H1 (cell line): ENCODE measurements around the gene ST14. TPM values are rescaled to one million over a fixed set of nuclear protein-coding genes. Genes with fewer than 3 reads are reported as not detected.

Source experiments
- ASH2L ChIP-seq: fragments of 200-600, 300-600 bp; sonication (generic); IDR thresholded peaks from one replicate; pipeline ENCODE4 v1.7.1; 2017; ENCODE audit warnings: low read length
- BCL11A ChIP-seq, 2 experiments: IDR thresholded peaks; one replicate each; pipeline ENCODE4 v1.6.1; 2011; ENCODE audit warnings: low read depth in 2 of 2, low read length in 2 of 2, mild to moderate bottlenecking in 2 of 2
- BRCA1 ChIP-seq: IDR thresholded peaks from 2 replicates; pipeline ENCODE4 v1.6.1; 2012; ENCODE audit warnings: low read depth, low read length, improper control_type of control experiment
- EGR1 ChIP-seq: IDR thresholded peaks from 2 replicates; pipeline ENCODE4 v1.6.1; 2011; ENCODE audit warnings: low read depth, low read length, borderline replicate concordance
- RXRA ChIP-seq: IDR thresholded peaks from 2 replicates; pipeline ENCODE4 v1.6.1; 2011; ENCODE audit warnings: low read depth, mild to moderate bottlenecking, low read length, moderate library complexity; ENCODE audit not compliant: insufficient read depth
- SRF ChIP-seq: IDR thresholded peaks from 2 replicates; pipeline ENCODE4 v1.6.1; 2011; ENCODE audit warnings: mild to moderate bottlenecking, low read depth, low read length, moderate library complexity
- polyA plus RNA-seq, 7 experiments: library from polyadenylated mRNA; depleted of rRNA in 3 of 7; stranded (reverse) in 5 of 7; unstranded in 2 of 7; fragments of >200 nt in 5 of 7; fragments of 200-250 nt in 2 of 7; gene quantifications; 1 replicate in 5 of 7; 2 replicates in 1 of 7; 4 replicates in 1 of 7; pipeline versions ENCODE4 v1.2.1 to v1.2.3, GENCODE V29; 2011 to 2013; ENCODE audit warnings: missing spikeins in 2 of 7, mixed read lengths in 2 of 7
- total RNA-seq: library from RNA; stranded (reverse); fragmentation: NEBNext Ultra II Directional; extraction: Animal tissue kit (Norgen Biotek cat#: 25700); gene quantifications from 2 replicates; pipeline ENCODE4 v1.2.1, GENCODE V29; 2021
- TF ChIP-seq, protein P1 (sequence below): fragments of 300-600 bp; sonication (generic); IDR thresholded peaks from 2 replicates; pipeline ENCODE4 v1.7.1; 2012; ENCODE audit warnings: low read length, moderate library complexity, mild to moderate bottlenecking, inconsistent platforms; ENCODE audit not compliant: insufficient replicate concordance
- TF ChIP-seq, protein P2 (sequence below): IDR thresholded peaks from 2 replicates; pipeline ENCODE4 v1.6.1; 2011; ENCODE audit warnings: low read depth, mild to moderate bottlenecking, low read length; ENCODE audit not compliant: insufficient read depth
- TF ChIP-seq, protein P3 (sequence below): IDR thresholded peaks from 2 replicates; pipeline ENCODE4 v1.6.1; 2012; ENCODE audit warnings: inconsistent platforms

The ST14 gene
- total and polyA plus RNA-seq, 2 of the 8 experiments (the other 6 are each of a cell fraction or from before 2014, with no cell fraction given) = 22.4 to 24.9 TPM

DNA sequence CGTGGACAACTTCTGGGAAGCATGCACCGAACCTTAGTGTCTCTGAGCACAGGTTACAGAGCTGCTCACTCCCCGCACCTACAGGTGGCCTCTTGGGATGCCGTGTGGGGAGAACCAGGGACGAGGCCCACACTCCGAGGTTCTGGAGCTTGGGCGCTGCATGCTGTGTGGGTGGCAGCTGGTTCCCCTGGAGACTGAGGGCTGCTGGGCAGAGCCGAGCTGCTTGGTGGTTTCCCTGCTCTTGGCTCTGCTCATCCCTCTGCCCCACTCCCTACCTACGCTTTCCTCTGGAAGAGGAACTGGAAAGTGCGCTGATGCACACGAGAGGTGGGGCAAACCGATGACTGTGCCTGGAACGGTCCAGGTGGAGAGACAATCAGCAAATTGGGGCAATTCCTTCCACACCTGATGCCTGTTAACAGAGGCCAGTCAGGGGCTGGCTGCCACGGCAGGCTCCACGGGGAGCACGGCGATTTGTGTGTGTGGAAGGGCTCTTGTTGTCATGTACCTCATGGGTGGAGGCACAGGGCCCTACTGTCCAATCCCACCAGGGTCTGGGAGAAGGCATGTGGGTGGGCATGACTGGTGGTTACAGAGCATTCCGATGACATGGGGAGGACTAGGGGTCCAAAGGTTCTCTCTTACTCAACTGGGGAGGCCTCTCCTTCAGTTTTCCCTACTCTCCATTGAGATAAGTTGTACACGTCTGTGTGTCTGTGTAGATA lies 60.9 kb downstream of the ST14 start (continued):
- TF ChIP-seq, protein P1, sequence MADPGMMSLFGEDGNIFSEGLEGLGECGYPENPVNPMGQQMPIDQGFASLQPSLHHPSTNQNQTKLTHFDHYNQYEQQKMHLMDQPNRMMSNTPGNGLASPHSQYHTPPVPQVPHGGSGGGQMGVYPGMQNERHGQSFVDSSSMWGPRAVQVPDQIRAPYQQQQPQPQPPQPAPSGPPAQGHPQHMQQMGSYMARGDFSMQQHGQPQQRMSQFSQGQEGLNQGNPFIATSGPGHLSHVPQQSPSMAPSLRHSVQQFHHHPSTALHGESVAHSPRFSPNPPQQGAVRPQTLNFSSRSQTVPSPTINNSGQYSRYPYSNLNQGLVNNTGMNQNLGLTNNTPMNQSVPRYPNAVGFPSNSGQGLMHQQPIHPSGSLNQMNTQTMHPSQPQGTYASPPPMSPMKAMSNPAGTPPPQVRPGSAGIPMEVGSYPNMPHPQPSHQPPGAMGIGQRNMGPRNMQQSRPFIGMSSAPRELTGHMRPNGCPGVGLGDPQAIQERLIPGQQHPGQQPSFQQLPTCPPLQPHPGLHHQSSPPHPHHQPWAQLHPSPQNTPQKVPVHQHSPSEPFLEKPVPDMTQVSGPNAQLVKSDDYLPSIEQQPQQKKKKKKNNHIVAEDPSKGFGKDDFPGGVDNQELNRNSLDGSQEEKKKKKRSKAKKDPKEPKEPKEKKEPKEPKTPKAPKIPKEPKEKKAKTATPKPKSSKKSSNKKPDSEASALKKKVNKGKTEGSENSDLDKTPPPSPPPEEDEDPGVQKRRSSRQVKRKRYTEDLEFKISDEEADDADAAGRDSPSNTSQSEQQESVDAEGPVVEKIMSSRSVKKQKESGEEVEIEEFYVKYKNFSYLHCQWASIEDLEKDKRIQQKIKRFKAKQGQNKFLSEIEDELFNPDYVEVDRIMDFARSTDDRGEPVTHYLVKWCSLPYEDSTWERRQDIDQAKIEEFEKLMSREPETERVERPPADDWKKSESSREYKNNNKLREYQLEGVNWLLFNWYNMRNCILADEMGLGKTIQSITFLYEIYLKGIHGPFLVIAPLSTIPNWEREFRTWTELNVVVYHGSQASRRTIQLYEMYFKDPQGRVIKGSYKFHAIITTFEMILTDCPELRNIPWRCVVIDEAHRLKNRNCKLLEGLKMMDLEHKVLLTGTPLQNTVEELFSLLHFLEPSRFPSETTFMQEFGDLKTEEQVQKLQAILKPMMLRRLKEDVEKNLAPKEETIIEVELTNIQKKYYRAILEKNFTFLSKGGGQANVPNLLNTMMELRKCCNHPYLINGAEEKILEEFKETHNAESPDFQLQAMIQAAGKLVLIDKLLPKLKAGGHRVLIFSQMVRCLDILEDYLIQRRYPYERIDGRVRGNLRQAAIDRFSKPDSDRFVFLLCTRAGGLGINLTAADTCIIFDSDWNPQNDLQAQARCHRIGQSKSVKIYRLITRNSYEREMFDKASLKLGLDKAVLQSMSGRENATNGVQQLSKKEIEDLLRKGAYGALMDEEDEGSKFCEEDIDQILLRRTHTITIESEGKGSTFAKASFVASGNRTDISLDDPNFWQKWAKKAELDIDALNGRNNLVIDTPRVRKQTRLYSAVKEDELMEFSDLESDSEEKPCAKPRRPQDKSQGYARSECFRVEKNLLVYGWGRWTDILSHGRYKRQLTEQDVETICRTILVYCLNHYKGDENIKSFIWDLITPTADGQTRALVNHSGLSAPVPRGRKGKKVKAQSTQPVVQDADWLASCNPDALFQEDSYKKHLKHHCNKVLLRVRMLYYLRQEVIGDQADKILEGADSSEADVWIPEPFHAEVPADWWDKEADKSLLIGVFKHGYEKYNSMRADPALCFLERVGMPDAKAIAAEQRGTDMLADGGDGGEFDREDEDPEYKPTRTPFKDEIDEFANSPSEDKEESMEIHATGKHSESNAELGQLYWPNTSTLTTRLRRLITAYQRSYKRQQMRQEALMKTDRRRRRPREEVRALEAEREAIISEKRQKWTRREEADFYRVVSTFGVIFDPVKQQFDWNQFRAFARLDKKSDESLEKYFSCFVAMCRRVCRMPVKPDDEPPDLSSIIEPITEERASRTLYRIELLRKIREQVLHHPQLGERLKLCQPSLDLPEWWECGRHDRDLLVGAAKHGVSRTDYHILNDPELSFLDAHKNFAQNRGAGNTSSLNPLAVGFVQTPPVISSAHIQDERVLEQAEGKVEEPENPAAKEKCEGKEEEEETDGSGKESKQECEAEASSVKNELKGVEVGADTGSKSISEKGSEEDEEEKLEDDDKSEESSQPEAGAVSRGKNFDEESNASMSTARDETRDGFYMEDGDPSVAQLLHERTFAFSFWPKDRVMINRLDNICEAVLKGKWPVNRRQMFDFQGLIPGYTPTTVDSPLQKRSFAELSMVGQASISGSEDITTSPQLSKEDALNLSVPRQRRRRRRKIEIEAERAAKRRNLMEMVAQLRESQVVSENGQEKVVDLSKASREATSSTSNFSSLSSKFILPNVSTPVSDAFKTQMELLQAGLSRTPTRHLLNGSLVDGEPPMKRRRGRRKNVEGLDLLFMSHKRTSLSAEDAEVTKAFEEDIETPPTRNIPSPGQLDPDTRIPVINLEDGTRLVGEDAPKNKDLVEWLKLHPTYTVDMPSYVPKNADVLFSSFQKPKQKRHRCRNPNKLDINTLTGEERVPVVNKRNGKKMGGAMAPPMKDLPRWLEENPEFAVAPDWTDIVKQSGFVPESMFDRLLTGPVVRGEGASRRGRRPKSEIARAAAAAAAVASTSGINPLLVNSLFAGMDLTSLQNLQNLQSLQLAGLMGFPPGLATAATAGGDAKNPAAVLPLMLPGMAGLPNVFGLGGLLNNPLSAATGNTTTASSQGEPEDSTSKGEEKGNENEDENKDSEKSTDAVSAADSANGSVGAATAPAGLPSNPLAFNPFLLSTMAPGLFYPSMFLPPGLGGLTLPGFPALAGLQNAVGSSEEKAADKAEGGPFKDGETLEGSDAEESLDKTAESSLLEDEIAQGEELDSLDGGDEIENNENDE = no peak
- TF ChIP-seq BCL11A (IDR thresholded peaks at IDR 0.05; ENCODE audit: low read depth in 2 of 2, low read length in 2 of 2) (no peak), EGR1 (no peak), SRF (no peak), ASH2L (no peak), RXRA (no peak), BRCA1 (no peak)
- TF ChIP-seq, protein P2, sequence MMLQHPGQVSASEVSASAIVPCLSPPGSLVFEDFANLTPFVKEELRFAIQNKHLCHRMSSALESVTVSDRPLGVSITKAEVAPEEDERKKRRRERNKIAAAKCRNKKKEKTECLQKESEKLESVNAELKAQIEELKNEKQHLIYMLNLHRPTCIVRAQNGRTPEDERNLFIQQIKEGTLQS = no peak
- TF ChIP-seq, protein P3, sequence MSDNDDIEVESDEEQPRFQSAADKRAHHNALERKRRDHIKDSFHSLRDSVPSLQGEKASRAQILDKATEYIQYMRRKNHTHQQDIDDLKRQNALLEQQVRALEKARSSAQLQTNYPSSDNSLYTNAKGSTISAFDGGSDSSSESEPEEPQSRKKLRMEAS = no peak
